SU-DHL-6 (cell line): ENCODE data around the gene PRICKLE2.

Source experiments
- H2AFZ ChIP-seq: fragments of 200-600 bp; sonication (generic); 2 replicates; pipeline ENCODE4 v1.6.1; 2014; ENCODE audit warnings: low read depth, mild to moderate bottlenecking, moderate library complexity, mixed read lengths, antibody characterized with exemption, low read length; ENCODE audit not compliant: severe bottlenecking
- H3F3A ChIP-seq: fragments of 200-600 bp; shearing (Covaris generic); 2 replicates; pipeline ENCODE4 v1.6.0; 2016; ENCODE audit warnings: antibody characterized with exemption, mild to moderate bottlenecking; ENCODE audit not compliant: insufficient read depth
- H3K27ac ChIP-seq: fragments of 200-600 bp; sonication (generic); 2 replicates; pipeline ENCODE4 v1.5.1; 2016; ENCODE audit warnings: low read depth, mild to moderate bottlenecking, low read length, moderate library complexity, mixed read lengths
- H3K27me3 ChIP-seq: fragments of 200-600 bp; sonication (generic), shearing (Covaris generic); 2 replicates; pipeline ENCODE4 v1.6.0; 2014; ENCODE audit warnings: mild to moderate bottlenecking, low read length
- H3K36me3 ChIP-seq: fragments of 200-600 bp; sonication (generic); 2 replicates; pipeline ENCODE4 v1.6.1; 2014; ENCODE audit warnings: mild to moderate bottlenecking, low read length, mixed read lengths
- H3K4me2 ChIP-seq: fragments of 300-600, 200-600 bp; shearing (Covaris generic), sonication (generic); 2 replicates; pipeline ENCODE4 v1.6.0; 2014; ENCODE audit warnings: low read length, low read depth, mild to moderate bottlenecking; ENCODE audit not compliant: poor library complexity, severe bottlenecking
- H3K4me3 ChIP-seq: fragments of 200-600 bp; sonication (generic); 2 replicates; pipeline ENCODE4 v1.5.1; 2014; ENCODE audit warnings: antibody characterized with exemption, low read length, mild to moderate bottlenecking, mixed read lengths; ENCODE audit not compliant: insufficient read depth, poor library complexity, severe bottlenecking
- H3K79me2 ChIP-seq: fragments of 200-600 bp; sonication (generic); 2 replicates; pipeline ENCODE4 v1.6.1; 2014; ENCODE audit warnings: mild to moderate bottlenecking, low read length, moderate library complexity; ENCODE audit not compliant: insufficient read depth
- H3K9ac ChIP-seq: fragments of 200-600 bp; sonication (generic); 2 replicates; pipeline ENCODE4 v1.7.0; 2014; ENCODE audit warnings: mild to moderate bottlenecking, low read length
- H3K9me2 ChIP-seq: fragments of 200-600 bp; sonication (generic); replicated peaks from 2 replicates; pipeline ENCODE4 v1.6.1; 2014; ENCODE audit warnings: low read length; ENCODE audit not compliant: insufficient read depth
- H3K9me3 ChIP-seq: fragments of 200-600 bp; sonication (generic); 2 replicates; pipeline ENCODE4 v1.6.1; 2014; ENCODE audit warnings: low read length, mixed read lengths; ENCODE audit not compliant: insufficient read depth
- H4K20me1 ChIP-seq: fragments of 200-600 bp; sonication (generic); 2 replicates; pipeline ENCODE4 v1.6.1; 2014; ENCODE audit warnings: low read depth, mild to moderate bottlenecking, antibody characterized with exemption, low read length, moderate library complexity, mixed read lengths
- CTCF ChIP-seq: fragments of 200-600 bp; sonication (generic); IDR thresholded peaks from one replicate; pipeline ENCODE4 v1.5.1; 2017; ENCODE audit warnings: antibody characterized with exemption, mild to moderate bottlenecking, low read length, moderate library complexity; ENCODE audit not compliant: insufficient read depth, poor library complexity, severe bottlenecking
- EZH2phosphoT487 ChIP-seq: fragments of 200-600 bp; sonication (generic), shearing (Covaris generic); conservative IDR thresholded peaks from 2 replicates; pipeline ENCODE4 v1.6.1; 2018; ENCODE audit warnings: mild to moderate bottlenecking, antibody characterized with exemption, low read length, moderate library complexity, mixed read lengths

PRICKLE2 gene

GRCh38 chr3:64216274-64217147 is 8.8 kb downstream of the PRICKLE2 start:
- no peaks in the 10 kb centered on the region for H3F3A ChIP-seq
- no peaks in the 10 kb centered on the region for H4K20me1 ChIP-seq
- H3K79me2 ChIP-seq, result no peaks in the 10 kb centered on the region
- no peak overlapping the region for H3K4me2 ChIP-seq
- H3K36me3 ChIP-seq, result no peaks in the 10 kb centered on the region
- no peak overlapping the region for H3K9ac ChIP-seq
- peaks cover 2% of the 10 kb centered on the region; the same call in 1 of the 2 replicates for H3K27me3 ChIP-seq
- no peak overlapping the region for H3K4me3 ChIP-seq
- H2AFZ ChIP-seq, result no peak overlapping the region
- H3K27ac ChIP-seq, result no peak overlapping the region
- H3K9me3 ChIP-seq, result no peaks in the 10 kb centered on the region
- TF ChIP-seq EZH2phosphoT487 (no peak), CTCF (no peak)
- H3K9me2 ChIP-seq, result no peaks in the 10 kb centered on the region

- H3K9me2 ChIP-seq, result no peaks in the 10 kb centered on the region
- H3K9ac ChIP-seq, result no peak overlapping the region
- H3K27ac ChIP-seq, result no peak overlapping the region
- H2AFZ ChIP-seq, result no peak overlapping the region
- H3K36me3 ChIP-seq, result no peaks in the 10 kb centered on the region
- H3K4me3 ChIP-seq, result no peak overlapping the region
- no peak overlapping the region for H3K4me2 ChIP-seq
- no peak for TF ChIP-seq CTCF
- no peak for TF ChIP-seq EZH2phosphoT487
- peaks cover 2% of the 10 kb centered on the region; the same call in 1 of the 2 replicates for H3K27me3 ChIP-seq
- no peaks in the 10 kb centered on the region for H3K79me2 ChIP-seq
- H3F3A ChIP-seq, result no peaks in the 10 kb centered on the region
- no peaks in the 10 kb centered on the region for H3K9me3 ChIP-seq
- H4K20me1 ChIP-seq, result no peaks in the 10 kb centered on the region
These were observed 9.7 kb downstream of the PRICKLE2 start for GRCh38 chr3:64215559-64215958.

DNA sequence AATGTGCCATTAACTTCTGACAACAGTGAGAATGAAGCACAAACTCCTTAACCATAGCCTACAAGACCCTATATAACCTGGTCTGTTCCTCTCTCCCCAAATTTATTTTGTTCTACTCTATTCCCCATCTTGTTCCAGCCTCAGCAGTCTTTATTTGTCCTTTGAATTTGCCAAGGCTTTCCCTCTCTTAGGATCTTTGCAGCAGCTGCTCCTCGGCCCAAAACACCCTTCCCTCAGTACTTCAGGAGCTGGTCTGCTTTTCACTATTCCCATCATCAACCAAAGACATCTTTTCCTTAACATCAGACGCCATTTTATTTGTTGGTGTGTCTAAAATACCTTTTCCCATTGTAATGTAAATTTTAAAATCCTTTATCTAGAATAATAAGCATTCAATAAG is 10.2 kb downstream of the PRICKLE2 start:
- Histone ChIP-seq H3K27ac (no peak overlapping the region), H3F3A (no peaks in the 10 kb centered on the region), H3K36me3 (no peaks in the 10 kb centered on the region), H3K79me2 (no peaks in the 10 kb centered on the region), H3K9me3 (no peaks in the 10 kb centered on the region), H3K9ac (no peak overlapping the region), H3K27me3 (peaks cover 2% of the 10 kb centered on the region; the same call in 1 of the 2 replicates), H3K4me2 (no peak overlapping the region), H2AFZ (no peak overlapping the region), H3K9me2 (no peaks in the 10 kb centered on the region), H4K20me1 (no peaks in the 10 kb centered on the region), H3K4me3 (no peak overlapping the region)
- TF ChIP-seq EZH2phosphoT487 (no peak), CTCF (no peak)
